T-cell (primary cell): ENCODE results near the gene OXCT1. TPM values are rescaled to one million over a fixed set of nuclear protein-coding genes. Genes with fewer than 3 reads are reported as not detected.
"Not testable (repeated sequence)": the region's sequence is repeated elsewhere in the genome, so short reads cannot be mapped to it uniquely, and the experiment has no call there.

Source experiments
- ATAC-seq, 4 experiments: fragments of 200-7000 bp in 3 of 4; fragments of 150-1000 bp in 1 of 4; cut with Tn5 transposase; replicated peaks in 1 of 4; 1 replicate in 3 of 4; 2 replicates in 1 of 4; pipeline ENCODE4 v1.10.0; 2021; ENCODE audit warnings: moderate library complexity in 3 of 4, mild to moderate bottlenecking in 2 of 4, moderate number of reproducible peaks in 1 of 4
- CTCF ChIA-PET, 2 donors: fragments of 300-600 bp; sonication (Branson Sonifier 250); formaldehyde crosslinking; loops; one replicate each; lab custom pipeline; 2022; ENCODE audit warnings: antibody characterized with exemption in 2 of 2; lab: Charles Lee
- POLR2A ChIA-PET, 2 donors: fragments of 300-600 bp; sonication (Branson Sonifier 250); formaldehyde crosslinking; loops; one replicate each; lab custom pipeline; 2022; ENCODE audit warnings: antibody characterized with exemption in 2 of 2; lab: Charles Lee
- DNase-seq, 35 experiments: peaks; one replicate each; pipeline versions ENCODE4 v3.0.0 to v3.0.0-alpha.2; 2013 to 2023
- H3K27ac ChIP-seq: one replicate; pipeline ENCODE4 v1.5.1; 2013; ENCODE audit warnings: low read length
- H3K27me3 ChIP-seq, 2 experiments: replicated peaks in 1 of 2; 1 replicate in 1 of 2; 2 replicates in 1 of 2; pipeline versions ENCODE4 v1.6.1 to v1.7.0; 2013; ENCODE audit warnings: low read length in 1 of 2, mixed read lengths in 1 of 2; ENCODE audit not compliant: control insufficient read depth in 2 of 2, insufficient read depth in 2 of 2; ENCODE audit errors: extremely low read depth in 1 of 2
- H3K36me3 ChIP-seq, 2 donors: 1 replicate in 1 of 2; 2 replicates in 1 of 2; pipeline versions ENCODE4 v1.6.1 to v1.7.0; 2013; ENCODE audit warnings: low read length in 1 of 2; ENCODE audit not compliant: control insufficient read depth in 2 of 2, insufficient read depth in 1 of 2; ENCODE audit errors: extremely low read depth in 1 of 2
- H3K4me1 ChIP-seq, 2 experiments: 1 replicate in 1 of 2; 2 replicates in 1 of 2; pipeline versions ENCODE4 v1.6.1 to v1.7.0; 2013; ENCODE audit warnings: low read length in 2 of 2, mixed read lengths in 1 of 2; ENCODE audit not compliant: insufficient read depth in 2 of 2, control insufficient read depth in 1 of 2; ENCODE audit errors: extremely low read depth in 1 of 2
- H3K4me3 ChIP-seq, 2 donors: 1 replicate in 1 of 2; 2 replicates in 1 of 2; pipeline versions ENCODE4 v1.5.1 to v1.7.0; 2013; ENCODE audit warnings: mild to moderate bottlenecking in 2 of 2, low read length in 1 of 2, moderate library complexity in 1 of 2; ENCODE audit not compliant: control insufficient read depth in 1 of 2; ENCODE audit errors: extremely low read depth in 1 of 2
- H3K9me3 ChIP-seq: 2 replicates; pipeline ENCODE4 v1.7.0; 2013
- H3K27ac Mint-ChIP-seq, 2 donors: one replicate each; pipeline ENCODE4 v1.8.0; 2020 to 2021; ENCODE audit warnings: mild to moderate bottlenecking in 2 of 2, mixed read lengths in 2 of 2
- H3K27me3 Mint-ChIP-seq, 2 donors: one replicate each; pipeline ENCODE4 v1.8.0; 2021 to 2022; ENCODE audit warnings: mixed read lengths in 2 of 2
- H3K36me3 Mint-ChIP-seq: one replicate; pipeline ENCODE4 v1.8.0; 2021; ENCODE audit warnings: mixed read lengths
- H3K4me1 Mint-ChIP-seq, 3 donors: one replicate each; pipeline ENCODE4 v1.8.0; 2020 to 2022; ENCODE audit warnings: mixed read lengths in 3 of 3, mild to moderate bottlenecking in 1 of 3
- H3K4me3 Mint-ChIP-seq, 3 donors: one replicate each; pipeline ENCODE4 v1.8.0; 2020 to 2022; ENCODE audit warnings: mild to moderate bottlenecking in 3 of 3, mixed read lengths in 3 of 3, moderate library complexity in 3 of 3
- H3K9me3 Mint-ChIP-seq, 3 donors: one replicate each; pipeline ENCODE4 v1.8.0; 2020 to 2022; ENCODE audit warnings: mixed read lengths in 3 of 3
- WGBS: methylation state at CpG from one replicate; pipeline ENCODE4 v1.1.5; 2013; ENCODE audit warnings: missing lambda C conversion rate; ENCODE audit not compliant: insufficient coverage; 5-methylcytosine and 5-hydroxymethylcytosine counted together
- total RNA-seq, 35 experiments: library from RNA in 6 of 35; stranded (reverse) in 6 of 35; fragments of 120-200 nt in 1 of 35; gene quantifications; one replicate each; pipeline versions ENCODE4 v1.2.1 to v1.2.4 and lab custom pipeline; 2013 to 2026

Gene OXCT1
- total RNA-seq, 5 donors from 2014 or later (not counting 1 experiment from before 2014, with no cell fraction given): 24.7 to 26.5 (median 26.0) TPM

DNA sequence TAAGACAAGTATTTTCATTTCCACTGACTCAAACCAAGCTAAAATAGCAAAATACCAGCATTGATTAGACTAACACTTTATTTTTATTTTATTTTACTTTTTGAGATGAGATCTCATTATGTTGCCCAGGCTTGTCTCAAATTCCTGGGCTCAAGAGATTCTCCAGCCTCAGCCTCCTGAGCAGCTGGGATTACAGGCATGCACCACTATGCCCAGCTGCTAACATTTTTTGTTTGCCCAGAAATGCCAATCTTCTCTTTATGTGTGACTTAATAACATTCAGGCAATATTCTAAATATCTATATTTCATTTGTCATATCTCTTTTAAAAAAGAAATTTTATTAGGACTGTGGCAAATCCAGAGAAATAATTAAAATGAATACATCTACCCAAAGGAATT lies 55.0 kb downstream of the OXCT1 start:
- H3K27me3 Mint-ChIP-seq: no peaks in the 10 kb centered on the region
- peaks cover 0 to 4% (median 2%) of the 10 kb centered on the region in 3 donors for H3K9me3 Mint-ChIP-seq

DNA sequence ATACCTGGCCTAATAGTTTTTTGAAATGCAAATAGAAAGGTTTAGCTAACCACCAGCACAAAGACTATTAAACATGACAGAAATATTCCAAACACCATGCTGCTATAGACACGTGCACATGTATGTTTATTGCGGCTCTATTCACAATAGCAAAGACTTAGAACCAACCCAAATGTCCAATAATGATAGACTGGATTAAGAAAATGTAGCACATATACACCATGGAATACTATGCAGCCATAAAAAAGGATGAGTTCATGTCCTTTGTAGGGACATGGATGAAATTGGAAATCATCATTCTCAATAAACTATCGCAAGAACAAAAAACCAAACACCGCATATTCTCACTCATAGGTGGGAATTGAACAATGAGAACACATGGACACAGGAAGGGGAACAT lies 55.9 kb downstream of the OXCT1 start:
- H3K27me3 ChIP-seq, H3K36me3 ChIP-seq, H3K9me3 ChIP-seq, H3K4me3 Mint-ChIP-seq, H3K4me1 ChIP-seq, DNase-seq, POLR2A ChIA-PET, H3K27me3 Mint-ChIP-seq, ATAC-seq, H3K27ac Mint-ChIP-seq, H3K4me3 ChIP-seq, H3K9me3 Mint-ChIP-seq, H3K27ac ChIP-seq: not testable (repeated sequence)
- CTCF ChIA-PET: interaction anchor here in 1 of 2 donors (0.8 kb wide), 1 partner anchor 242 kb away, joined by 3 read pairs; no protein-coding TSS in a partner anchor
- Mint-ChIP-seq H3K36me3 (peaks cover 19% of the 10 kb centered on the region), H3K4me1 (peaks cover 49 to 56% (median 50%) of the 10 kb centered on the region in 3 donors)
- no CpG with 5 or more reads among the region's 4 CpGs for WGBS

More for the DNA sequence above, 55.0 kb downstream of the OXCT1 start:
- no peak for ATAC-seq
- H3K4me1 ChIP-seq: no peaks in the 10 kb centered on the region
- no peak for DNase-seq
- H3K27me3 ChIP-seq: no peaks in the 10 kb centered on the region
- ChIA-PET CTCF (no interaction called here), POLR2A (no interaction called here)
- peaks cover 39 to 51% (median 43%) of the 10 kb centered on the region in 3 donors for H3K4me1 Mint-ChIP-seq
- H3K36me3 ChIP-seq: no peaks in the 10 kb centered on the region
- H3K27ac ChIP-seq: no peak overlapping the region
- no peak overlapping the region for H3K27ac Mint-ChIP-seq
- H3K4me3 ChIP-seq: no peak overlapping the region
- no peak overlapping the region for H3K4me3 Mint-ChIP-seq
- H3K36me3 Mint-ChIP-seq: peaks cover 23% of the 10 kb centered on the region
- H3K9me3 ChIP-seq: no peaks in the 10 kb centered on the region

DNA sequence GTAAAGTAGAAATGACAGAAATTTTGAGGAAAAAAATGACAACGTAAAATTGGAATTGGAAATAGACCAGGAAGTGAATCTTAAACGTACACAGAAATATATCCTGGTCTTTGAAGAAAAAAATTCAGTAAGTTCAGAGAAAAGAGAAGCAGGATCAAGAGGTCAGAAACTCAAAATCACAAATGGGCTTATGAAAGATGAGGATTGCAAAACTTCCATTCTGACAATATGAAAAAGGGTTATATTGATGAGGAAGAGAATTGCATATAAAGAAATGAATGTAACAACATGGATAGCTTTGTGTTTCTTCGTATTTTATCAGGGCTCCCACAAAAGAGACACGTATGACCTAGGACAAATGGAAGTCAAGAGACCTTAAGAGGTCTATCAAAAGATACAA lies 58.1 kb downstream of the OXCT1 start:
- H3K4me1 Mint-ChIP-seq: peaks cover 38 to 51% (median 48%) of the 10 kb centered on the region in 3 donors
- no peaks in the 10 kb centered on the region for H3K27me3 ChIP-seq
- H3K27ac ChIP-seq: no peak overlapping the region
- H3K4me3 ChIP-seq: no peak overlapping the region
- H3K27ac Mint-ChIP-seq: no peak overlapping the region
- H3K9me3 Mint-ChIP-seq: peaks cover 0 to 4% (median 2%) of the 10 kb centered on the region in 3 donors
- ATAC-seq: no peak
- ChIA-PET CTCF (interaction anchor here in 1 of 2 donors (0.5 kb wide), 1 partner anchor 64 kb away, joined by 3 read pairs; no protein-coding TSS in a partner anchor), POLR2A (no interaction called here)
- no peaks in the 10 kb centered on the region for H3K27me3 Mint-ChIP-seq
- no peak for DNase-seq
- 94% methylated on average over 3 of the region's 4 CpGs for WGBS
- H3K4me1 ChIP-seq: no peaks in the 10 kb centered on the region
- peaks cover 21% of the 10 kb centered on the region for H3K36me3 Mint-ChIP-seq
- H3K9me3 ChIP-seq: no peaks in the 10 kb centered on the region
- no peaks in the 10 kb centered on the region for H3K36me3 ChIP-seq
- H3K4me3 Mint-ChIP-seq: no peak overlapping the region

DNA sequence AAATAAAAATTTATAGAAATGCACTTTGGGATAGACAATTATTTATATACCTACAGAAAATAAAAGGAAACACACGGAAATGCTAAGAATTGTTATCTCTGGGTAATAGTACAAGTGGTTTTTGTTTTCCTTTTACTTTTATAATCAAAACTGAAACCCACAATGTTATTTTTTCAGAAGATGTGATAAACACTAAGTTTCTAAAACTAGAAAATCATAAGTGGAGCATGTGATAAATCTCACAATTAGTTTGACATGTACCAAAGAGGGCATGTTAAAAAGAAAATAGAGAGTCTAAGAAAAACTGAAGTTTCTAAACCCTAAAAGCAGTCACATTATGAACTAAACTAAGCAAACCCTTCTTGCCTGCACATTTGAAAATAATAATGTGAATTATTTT lies 61.1 kb downstream of the OXCT1 start:
- ChIA-PET POLR2A (no interaction called here), CTCF (interaction anchor here in 1 of 2 donors (1.8 kb wide), 1 partner anchor 15 kb away, joined by 5 read pairs; no protein-coding TSS in a partner anchor)
- no peak overlapping the region for H3K4me3 ChIP-seq
- WGBS: no CpG with 5 or more reads among the region's 1 CpG
- no peaks in the 10 kb centered on the region for H3K9me3 ChIP-seq
- Mint-ChIP-seq H3K27me3 (no peaks in the 10 kb centered on the region), H3K9me3 (no peaks in the 10 kb centered on the region), H3K27ac (no peak overlapping the region), H3K36me3 (peaks cover 44% of the 10 kb centered on the region), H3K4me3 (no peak overlapping the region), H3K4me1 (peaks cover 31 to 47% (median 45%) of the 10 kb centered on the region in 3 donors)
- no peak overlapping the region for H3K27ac ChIP-seq
- H3K36me3 ChIP-seq: peaks cover 0 to 19% of the 10 kb centered on the region in 2 donors
- ATAC-seq (no peak), DNase-seq (no peak)
- no peaks in the 10 kb centered on the region for H3K4me1 ChIP-seq
- no peaks in the 10 kb centered on the region for H3K27me3 ChIP-seq

DNA sequence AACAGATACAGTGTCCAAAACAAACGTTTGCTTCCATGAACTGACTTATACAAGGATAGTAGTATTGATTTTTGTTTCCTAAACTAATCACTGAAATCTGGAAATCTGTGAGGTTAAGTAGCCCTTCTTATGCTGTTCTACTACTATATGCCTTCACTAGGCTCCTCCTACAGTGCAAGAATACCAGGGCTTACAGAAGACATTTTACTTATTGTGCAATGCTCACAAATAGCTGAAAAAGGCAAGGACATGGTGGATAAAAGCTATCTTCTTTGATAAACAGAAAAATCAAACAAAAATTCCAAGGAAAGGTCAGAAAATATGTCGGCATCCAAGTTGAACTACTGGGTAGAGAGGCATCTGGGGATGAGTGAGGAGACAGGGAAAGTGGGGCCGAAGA lies 61.9 kb downstream of the OXCT1 start:
- no peak overlapping the region for H3K27ac ChIP-seq
- H3K27ac Mint-ChIP-seq: no peak overlapping the region
- WGBS: no CpG with 5 or more reads among the region's 3 CpGs
- no peak for DNase-seq
- ChIA-PET POLR2A (no interaction called here), CTCF (interaction anchor here in 1 of 2 donors (0.6 kb wide), 1 partner anchor 29 kb away, joined by 3 read pairs; no protein-coding TSS in a partner anchor)
- H3K36me3 ChIP-seq: peaks cover 0 to 19% of the 10 kb centered on the region in 2 donors
- H3K4me3 Mint-ChIP-seq: no peak overlapping the region
- peaks cover 28 to 40% (median 39%) of the 10 kb centered on the region in 3 donors for H3K4me1 Mint-ChIP-seq
- H3K9me3 ChIP-seq: no peaks in the 10 kb centered on the region
- H3K4me1 ChIP-seq: no peaks in the 10 kb centered on the region
- H3K27me3 ChIP-seq: no peaks in the 10 kb centered on the region
- no peak overlapping the region for H3K4me3 ChIP-seq
- H3K36me3 Mint-ChIP-seq: peaks cover 50% of the 10 kb centered on the region
- no peaks in the 10 kb centered on the region for H3K27me3 Mint-ChIP-seq
- ATAC-seq: no peak
- H3K9me3 Mint-ChIP-seq: no peaks in the 10 kb centered on the region

DNA sequence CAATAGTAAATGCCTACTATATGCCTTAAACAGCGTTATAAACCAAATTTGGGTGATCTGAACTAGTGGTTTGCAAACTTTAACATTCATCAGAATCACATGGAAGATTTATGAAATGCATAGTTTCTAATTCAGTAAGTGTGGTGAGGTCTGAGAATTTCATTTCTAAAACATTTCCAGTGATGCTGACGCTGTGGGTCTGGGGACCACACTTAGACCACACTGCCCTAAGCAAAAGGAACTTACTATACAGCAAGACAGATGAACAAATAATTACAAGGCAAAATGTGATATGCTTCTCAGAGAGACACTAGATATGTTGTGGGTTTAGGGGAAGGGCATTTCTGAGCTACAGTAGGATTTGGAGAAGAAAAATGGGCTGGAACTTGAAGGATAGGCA lies 72.6 kb downstream of the OXCT1 start:
- Mint-ChIP-seq H3K4me1 (peaks cover 0 to 4% (median 0%) of the 10 kb centered on the region in 3 donors), H3K4me3 (no peak overlapping the region), H3K36me3 (peaks cover 57% of the 10 kb centered on the region), H3K27me3 (no peaks in the 10 kb centered on the region), H3K27ac (no peak overlapping the region), H3K9me3 (no peaks in the 10 kb centered on the region)
- Histone ChIP-seq H3K36me3 (peaks cover 2 to 56% of the 10 kb centered on the region in 2 donors), H3K27ac (no peak overlapping the region), H3K27me3 (no peaks in the 10 kb centered on the region), H3K4me1 (no peaks in the 10 kb centered on the region), H3K9me3 (no peaks in the 10 kb centered on the region), H3K4me3 (no peak overlapping the region)
- ChIA-PET CTCF (no interaction called here), POLR2A (no interaction called here)
- no CpG with 5 or more reads among the region's 2 CpGs for WGBS
- ATAC-seq (no peak), DNase-seq (no peak)
